ENCODE measurements around the gene ODC1.

DNA sequence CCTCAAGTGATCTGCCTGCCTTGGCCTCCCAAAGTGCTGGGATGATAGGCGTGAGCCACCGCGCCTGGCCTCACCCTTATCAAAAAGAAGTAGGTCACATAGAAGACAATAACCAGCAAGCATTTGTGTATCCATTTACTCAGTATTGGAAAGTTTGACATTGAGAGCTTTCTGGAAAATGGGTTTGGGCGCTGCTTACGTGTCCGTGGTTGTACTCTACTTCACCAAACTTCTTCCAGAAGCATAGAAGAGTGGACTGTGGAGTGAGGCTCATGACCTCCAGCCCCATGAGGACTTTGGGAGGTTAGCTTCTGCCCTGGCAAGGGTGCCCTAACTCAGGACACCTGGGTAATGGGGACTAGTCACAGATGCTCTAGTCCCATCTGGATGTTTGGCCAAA is 3.7 kb upstream of the ODC1 start:
- TF ChIP-seq TCF12 (IDR thresholded peaks at IDR 0.05; ENCODE audit: low read depth) (no peak), YY1 (IDR thresholded peaks at IDR 0.05; ENCODE audit: low read depth) (no peak)

Data from Ishikawa (cell line).